Measurements from ENCODE around the gene BRAF.
"Not testable (repeated sequence)": the region's sequence is repeated elsewhere in the genome, so short reads cannot be mapped to it uniquely, and the experiment has no call there.

Gene BRAF

GRCh38 chr7:140924821-140925421 lies at the start of gene BRAF:
Gene BRAF (minus strand): TSS chr7:140924929. CDS start chr7:140924703, 226 bp downstream.
- Mint-ChIP-seq H3K9me3 (no peaks in the 10 kb centered on the region), H3K4me1 (peaks cover 12% of the 10 kb centered on the region), H3K27ac (no peak within 1 kb of the TSS), H3K36me3 (no peaks in the 10 kb centered on the region), H3K4me3 (no peak within 1 kb of the TSS)
- DNase-seq (ENCODE audit: low spot score in 2 of 2): peak; percentile 97 to 98
- peak; percentile 83 for ATAC-seq

- H3K4me3 Mint-ChIP-seq: no peak overlapping the region
- H3K9me3 Mint-ChIP-seq: no peaks in the 10 kb centered on the region
- DNase-seq (ENCODE audit: low spot score in 2 of 2) (no peak), ATAC-seq (no peak)
- H3K27ac Mint-ChIP-seq: no peak overlapping the region
- H3K36me3 Mint-ChIP-seq: no peaks in the 10 kb centered on the region
- no peaks in the 10 kb centered on the region for H3K4me1 Mint-ChIP-seq
Measured at GRCh38 chr7:140972876-140973829, 48.4 kb upstream of the BRAF start.

GRCh38 chr7:140972344-140972743 lies 47.6 kb upstream of the BRAF start:
- no peaks in the 10 kb centered on the region for H3K9me3 Mint-ChIP-seq
- H3K4me3 Mint-ChIP-seq: no peak overlapping the region
- ATAC-seq (no peak), DNase-seq (ENCODE audit: low spot score in 2 of 2) (peak in 1 of 2 donors; percentile 23)
- no peaks in the 10 kb centered on the region for H3K4me1 Mint-ChIP-seq
- no peak overlapping the region for H3K27ac Mint-ChIP-seq
- no peaks in the 10 kb centered on the region for H3K36me3 Mint-ChIP-seq

- no peak for DNase-seq (ENCODE audit: low spot score in 2 of 2)
- no peaks in the 10 kb centered on the region for H3K36me3 Mint-ChIP-seq
- H3K9me3 Mint-ChIP-seq: no peaks in the 10 kb centered on the region
- no peak overlapping the region for H3K4me3 Mint-ChIP-seq
- no peaks in the 10 kb centered on the region for H3K4me1 Mint-ChIP-seq
- ATAC-seq: no peak
- H3K27ac Mint-ChIP-seq: no peak overlapping the region
Measured at GRCh38 chr7:140967438-140967837, 42.7 kb upstream of the BRAF start.

- no peak overlapping the region for H3K27ac Mint-ChIP-seq
- no peaks in the 10 kb centered on the region for H3K4me1 Mint-ChIP-seq
- ATAC-seq (no peak), DNase-seq (ENCODE audit: low spot score in 2 of 2) (no peak)
- no peak overlapping the region for H3K4me3 Mint-ChIP-seq
- H3K9me3 Mint-ChIP-seq: no peaks in the 10 kb centered on the region
- no peaks in the 10 kb centered on the region for H3K36me3 Mint-ChIP-seq
Measured at GRCh38 chr7:140966561-140967233, 42.0 kb upstream of the BRAF start.

- H3K4me1 Mint-ChIP-seq: no peaks in the 10 kb centered on the region
- no peak overlapping the region for H3K27ac Mint-ChIP-seq
- no peaks in the 10 kb centered on the region for H3K9me3 Mint-ChIP-seq
- no peak overlapping the region for H3K4me3 Mint-ChIP-seq
- H3K36me3 Mint-ChIP-seq: no peaks in the 10 kb centered on the region
- no peak for DNase-seq (ENCODE audit: low spot score in 2 of 2)
- ATAC-seq: no peak
Measured at GRCh38 chr7:140961117-140961516, 36.4 kb upstream of the BRAF start.

- H3K27ac Mint-ChIP-seq; H3K4me1 Mint-ChIP-seq; H3K9me3 Mint-ChIP-seq; ATAC-seq; H3K4me3 Mint-ChIP-seq; DNase-seq (ENCODE audit: low spot score in 2 of 2); H3K36me3 Mint-ChIP-seq: not testable (repeated sequence)
Measured at GRCh38 chr7:140956997-140957396, 32.3 kb upstream of the BRAF start.

GRCh38 chr7:140945940-140946339 lies 21.2 kb upstream of the BRAF start:
- H3K4me1 Mint-ChIP-seq: no peaks in the 10 kb centered on the region
- DNase-seq (ENCODE audit: low spot score in 2 of 2): no peak
- H3K27ac Mint-ChIP-seq: no peak overlapping the region
- H3K9me3 Mint-ChIP-seq: no peaks in the 10 kb centered on the region
- ATAC-seq: no peak
- H3K4me3 Mint-ChIP-seq: no peak overlapping the region
- no peaks in the 10 kb centered on the region for H3K36me3 Mint-ChIP-seq

GRCh38 chr7:140942242-140942641 lies 17.5 kb upstream of the BRAF start:
- H3K9me3 Mint-ChIP-seq; H3K4me3 Mint-ChIP-seq; DNase-seq (ENCODE audit: low spot score in 2 of 2); H3K4me1 Mint-ChIP-seq; ATAC-seq; H3K36me3 Mint-ChIP-seq; H3K27ac Mint-ChIP-seq: not testable (repeated sequence)

- no peak for ATAC-seq
- Mint-ChIP-seq H3K4me3 (no peak overlapping the region), H3K9me3 (no peaks in the 10 kb centered on the region), H3K4me1 (no peaks in the 10 kb centered on the region), H3K36me3 (no peaks in the 10 kb centered on the region), H3K27ac (no peak overlapping the region)
- DNase-seq (ENCODE audit: low spot score in 2 of 2): no peak
Measured at GRCh38 chr7:140940898-140941297, 16.2 kb upstream of the BRAF start.

GRCh38 chr7:140937702-140938264 lies 13.1 kb upstream of the BRAF start:
- no peaks in the 10 kb centered on the region for H3K4me1 Mint-ChIP-seq
- H3K9me3 Mint-ChIP-seq: no peaks in the 10 kb centered on the region
- no peak overlapping the region for H3K4me3 Mint-ChIP-seq
- ATAC-seq (no peak), DNase-seq (ENCODE audit: low spot score in 2 of 2) (no peak)
- no peaks in the 10 kb centered on the region for H3K36me3 Mint-ChIP-seq
- H3K27ac Mint-ChIP-seq: no peak overlapping the region

GRCh38 chr7:140928491-140929309 lies 4.0 kb upstream of the BRAF start:
- no peaks in the 10 kb centered on the region for H3K36me3 Mint-ChIP-seq
- no peak overlapping the region for H3K4me3 Mint-ChIP-seq
- ATAC-seq (no peak), DNase-seq (ENCODE audit: low spot score in 2 of 2) (no peak)
- no peaks in the 10 kb centered on the region for H3K9me3 Mint-ChIP-seq
- peaks cover 6% of the 10 kb centered on the region for H3K4me1 Mint-ChIP-seq
- no peak overlapping the region for H3K27ac Mint-ChIP-seq

GRCh38 chr7:140927945-140928344 lies 3.2 kb upstream of the BRAF start:
- H3K4me3 Mint-ChIP-seq; ATAC-seq; H3K27ac Mint-ChIP-seq; H3K4me1 Mint-ChIP-seq; H3K9me3 Mint-ChIP-seq; DNase-seq (ENCODE audit: low spot score in 2 of 2); H3K36me3 Mint-ChIP-seq: not testable (repeated sequence)

GRCh38 chr7:140927351-140927750 lies 2.6 kb upstream of the BRAF start:
- H3K9me3 Mint-ChIP-seq: no peaks in the 10 kb centered on the region
- ATAC-seq (no peak), DNase-seq (ENCODE audit: low spot score in 2 of 2) (no peak)
- H3K36me3 Mint-ChIP-seq: no peaks in the 10 kb centered on the region
- no peak overlapping the region for H3K4me3 Mint-ChIP-seq
- no peak overlapping the region for H3K27ac Mint-ChIP-seq
- H3K4me1 Mint-ChIP-seq: peaks cover 6% of the 10 kb centered on the region
